T-helper 1 cell treated with Interleukin-12 subunit alpha and Interleukin-12 subunit beta and Interleukin-4 antibody, amounts not matched to agents 30 μg/mL and 1 μg/mL, for 36 hours (primary cell): Measurements from ENCODE around the gene POLR1E.

Experiments used
- H3K27ac Mint-ChIP-seq: one replicate; pipeline ENCODE4 v1.8.0; 2021; ENCODE audit warnings: mild to moderate bottlenecking, mixed read lengths
- H3K27me3 Mint-ChIP-seq: one replicate; pipeline ENCODE4 v1.8.0; 2021; ENCODE audit warnings: low read depth, mixed read lengths
- H3K36me3 Mint-ChIP-seq: one replicate; pipeline ENCODE4 v1.8.0; 2021; ENCODE audit warnings: low read depth, mixed read lengths
- H3K4me1 Mint-ChIP-seq: one replicate; pipeline ENCODE4 v1.8.0; 2021; ENCODE audit warnings: low read depth, mixed read lengths
- H3K4me3 Mint-ChIP-seq: one replicate; pipeline ENCODE4 v1.8.0; 2021; ENCODE audit warnings: mild to moderate bottlenecking, moderate library complexity, mixed read lengths
- H3K9me3 Mint-ChIP-seq: one replicate; pipeline ENCODE4 v1.8.0; 2021; ENCODE audit warnings: mixed read lengths

Gene POLR1E, protein sequence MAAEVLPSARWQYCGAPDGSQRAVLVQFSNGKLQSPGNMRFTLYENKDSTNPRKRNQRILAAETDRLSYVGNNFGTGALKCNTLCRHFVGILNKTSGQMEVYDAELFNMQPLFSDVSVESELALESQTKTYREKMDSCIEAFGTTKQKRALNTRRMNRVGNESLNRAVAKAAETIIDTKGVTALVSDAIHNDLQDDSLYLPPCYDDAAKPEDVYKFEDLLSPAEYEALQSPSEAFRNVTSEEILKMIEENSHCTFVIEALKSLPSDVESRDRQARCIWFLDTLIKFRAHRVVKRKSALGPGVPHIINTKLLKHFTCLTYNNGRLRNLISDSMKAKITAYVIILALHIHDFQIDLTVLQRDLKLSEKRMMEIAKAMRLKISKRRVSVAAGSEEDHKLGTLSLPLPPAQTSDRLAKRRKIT

DNA sequence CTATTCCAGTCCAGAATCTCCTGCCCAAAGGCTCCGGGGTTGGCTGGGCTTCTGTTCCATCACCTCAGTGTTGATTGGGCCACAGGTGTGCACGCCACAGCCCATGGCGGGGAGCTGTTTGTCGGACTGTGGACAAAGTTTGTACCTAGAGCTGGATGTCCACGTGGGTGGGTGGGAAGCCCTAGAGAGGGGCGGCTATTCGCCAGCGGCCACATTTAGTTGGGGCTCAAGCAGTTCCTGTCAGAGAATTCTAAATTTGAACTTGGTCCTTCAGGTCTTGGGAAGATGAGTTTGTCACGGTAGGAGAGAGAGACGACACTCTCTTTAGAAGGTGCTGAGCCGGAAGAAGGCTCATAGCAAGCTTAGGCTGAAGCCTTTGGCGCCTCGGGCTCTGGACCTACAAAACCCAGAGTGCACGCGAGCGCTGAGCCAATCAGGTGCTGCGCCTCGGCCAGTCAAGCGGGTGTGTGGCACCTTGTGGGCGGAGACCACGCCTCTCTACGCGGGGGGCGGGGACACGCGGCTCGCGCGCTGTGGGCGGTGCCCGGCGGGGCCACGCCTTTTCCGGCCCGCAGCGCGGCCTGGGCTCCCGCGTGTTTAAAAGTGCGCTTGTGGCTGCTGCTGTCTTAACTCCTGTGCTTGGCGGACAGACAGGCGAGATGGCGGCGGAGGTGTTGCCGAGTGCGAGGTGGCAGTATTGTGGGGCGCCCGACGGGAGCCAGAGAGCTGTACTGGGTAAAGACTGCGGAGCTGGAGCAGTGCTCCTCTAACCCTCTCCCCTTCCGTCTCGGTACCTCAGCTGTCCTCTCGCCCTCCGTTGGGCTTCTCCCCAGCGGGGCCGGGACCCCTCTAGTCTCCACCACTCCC is at the start of gene POLR1E:
Gene POLR1E, plus strand, starts transcription at position 560 of the 867 bp plus-strand sequence. Its CDS starts 100 bp downstream, at position 660.
- H3K4me3 Mint-ChIP-seq: peak within 1 kb of the TSS; percentile 99
- peaks cover 33% of the 10 kb centered on the region for H3K4me1 Mint-ChIP-seq
- H3K36me3 Mint-ChIP-seq: peaks cover 14% of the 10 kb centered on the region
- H3K27ac Mint-ChIP-seq: peak within 1 kb of the TSS; percentile 97
- H3K27me3 Mint-ChIP-seq: peaks cover 7% of the 10 kb centered on the region
- no peaks in the 10 kb centered on the region for H3K9me3 Mint-ChIP-seq

DNA sequence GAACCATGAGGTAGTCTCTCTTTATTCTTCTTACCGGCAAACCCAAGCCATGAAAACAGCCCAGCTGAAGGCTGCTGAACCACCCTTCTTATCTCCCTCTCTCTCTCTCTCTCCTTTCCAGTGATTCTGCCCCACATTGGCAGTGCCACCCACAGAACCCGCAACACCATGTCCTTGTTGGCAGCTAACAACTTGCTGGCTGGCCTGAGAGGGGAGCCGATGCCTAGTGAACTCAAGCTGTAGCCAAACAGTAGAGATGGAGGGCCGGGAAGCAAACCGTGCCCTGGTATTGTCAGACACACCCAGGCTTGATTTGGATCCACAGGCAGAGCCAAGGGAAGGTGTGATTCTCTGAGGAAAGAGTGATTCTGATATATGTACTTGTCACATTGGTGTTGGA is 49.2 kb upstream of the POLR1E start:
- H3K36me3 Mint-ChIP-seq: peaks cover 24% of the 10 kb centered on the region
- H3K27me3 Mint-ChIP-seq: no peaks in the 10 kb centered on the region
- no peaks in the 10 kb centered on the region for H3K4me1 Mint-ChIP-seq
- H3K4me3 Mint-ChIP-seq: no peak overlapping the region
- H3K9me3 Mint-ChIP-seq: no peaks in the 10 kb centered on the region
- no peak overlapping the region for H3K27ac Mint-ChIP-seq

DNA sequence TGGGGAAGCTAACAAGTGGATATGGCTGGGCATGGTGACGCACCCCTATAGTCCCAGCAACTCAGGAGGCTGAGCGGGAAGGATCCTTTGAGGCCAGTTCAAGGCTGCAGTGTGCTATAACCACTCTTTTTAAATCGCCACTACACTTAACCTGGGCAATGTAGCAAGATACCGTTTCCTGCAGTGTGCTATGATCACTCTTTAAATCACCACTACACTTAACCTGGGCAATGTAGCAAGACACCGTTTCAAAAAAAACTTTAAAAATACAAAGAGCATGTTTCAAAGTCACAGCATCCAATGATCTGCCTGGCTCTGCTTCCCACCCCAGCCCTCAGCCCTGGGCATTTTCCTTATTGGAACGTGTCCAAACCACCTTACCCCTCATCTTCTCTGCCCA is 48.7 kb upstream of the POLR1E start:
- H3K4me1 Mint-ChIP-seq: no peaks in the 10 kb centered on the region
- no peaks in the 10 kb centered on the region for H3K9me3 Mint-ChIP-seq
- H3K27me3 Mint-ChIP-seq: no peaks in the 10 kb centered on the region
- H3K27ac Mint-ChIP-seq: no peak overlapping the region
- H3K36me3 Mint-ChIP-seq: peaks cover 28% of the 10 kb centered on the region
- no peak overlapping the region for H3K4me3 Mint-ChIP-seq

DNA sequence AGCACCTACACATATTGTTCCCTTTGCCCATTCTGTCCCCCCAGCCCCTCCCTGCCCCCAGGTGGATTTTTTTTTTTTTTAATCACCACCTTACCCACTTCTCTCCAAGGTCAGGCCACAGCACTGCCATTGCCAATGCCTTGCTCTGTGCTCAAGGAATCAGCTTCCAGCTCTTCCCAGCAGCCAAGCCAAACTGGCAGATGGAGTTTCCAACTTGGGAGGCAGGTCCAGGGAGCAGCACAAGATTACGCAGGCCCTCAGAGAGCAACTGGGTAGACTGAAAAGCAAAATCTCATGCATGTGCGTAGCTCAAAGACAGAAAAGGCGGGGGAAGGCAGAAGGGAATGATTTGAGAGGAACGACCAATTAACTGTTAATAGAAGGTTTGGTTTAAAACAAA is 48.1 kb upstream of the POLR1E start:
- H3K36me3 Mint-ChIP-seq: peaks cover 32% of the 10 kb centered on the region
- H3K4me3 Mint-ChIP-seq: no peak overlapping the region
- H3K27me3 Mint-ChIP-seq: no peaks in the 10 kb centered on the region
- no peaks in the 10 kb centered on the region for H3K4me1 Mint-ChIP-seq
- no peak overlapping the region for H3K27ac Mint-ChIP-seq
- H3K9me3 Mint-ChIP-seq: no peaks in the 10 kb centered on the region

DNA sequence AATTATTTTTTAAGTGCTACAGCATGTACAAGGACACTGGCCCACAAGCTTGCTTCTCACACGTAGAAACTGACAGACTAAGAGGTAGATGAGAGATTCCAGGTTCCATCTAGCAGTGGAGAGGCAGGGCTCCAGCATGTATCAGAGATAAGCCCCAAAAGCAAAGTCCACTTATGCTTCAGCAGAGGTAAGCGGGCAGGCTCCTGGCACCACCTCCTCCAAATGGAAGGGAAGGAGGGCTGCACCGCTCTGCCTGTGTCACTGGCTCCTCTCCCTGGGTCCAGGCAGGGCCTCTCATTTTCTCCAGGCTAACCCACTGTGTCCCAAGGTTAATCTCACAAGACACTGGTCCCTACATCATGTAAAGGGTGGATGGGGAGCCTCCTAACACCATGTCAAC is 47.4 kb upstream of the POLR1E start:
- H3K4me3 Mint-ChIP-seq: no peak overlapping the region
- H3K27ac Mint-ChIP-seq: no peak overlapping the region
- no peaks in the 10 kb centered on the region for H3K4me1 Mint-ChIP-seq
- H3K27me3 Mint-ChIP-seq: no peaks in the 10 kb centered on the region
- no peaks in the 10 kb centered on the region for H3K9me3 Mint-ChIP-seq
- H3K36me3 Mint-ChIP-seq: peaks cover 32% of the 10 kb centered on the region

DNA sequence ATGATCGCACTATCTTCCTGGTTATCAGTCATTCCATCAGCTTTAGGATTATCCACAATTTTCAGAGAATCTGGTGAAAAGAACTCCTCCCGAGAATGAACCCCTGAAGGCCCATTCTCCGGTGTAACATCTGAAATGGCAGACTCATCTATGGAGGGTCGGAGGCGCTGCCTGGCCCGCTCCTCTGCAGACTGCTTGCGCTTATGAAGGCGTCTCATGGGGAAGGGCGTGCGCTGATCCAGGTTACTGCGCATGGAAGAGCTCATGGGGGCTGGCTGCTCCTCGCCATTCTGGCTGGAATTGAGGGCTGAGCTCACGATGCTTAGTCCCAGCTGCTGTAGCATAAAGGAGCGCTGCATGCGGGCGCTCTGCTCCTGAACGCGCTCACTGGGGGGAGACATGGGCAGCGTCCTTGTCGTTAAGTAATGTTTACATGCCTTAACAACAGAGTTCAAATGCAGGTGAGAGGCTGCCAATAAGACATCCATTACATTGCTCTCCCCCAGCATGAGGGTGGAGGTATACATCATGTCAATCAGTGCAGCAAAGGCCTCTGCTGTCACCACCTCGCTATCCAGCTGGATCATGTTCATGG is 43.9 kb upstream of the POLR1E start:
- Mint-ChIP-seq H3K36me3 (peaks cover 31% of the 10 kb centered on the region), H3K27me3 (no peaks in the 10 kb centered on the region), H3K27ac (no peak overlapping the region), H3K4me1 (no peaks in the 10 kb centered on the region), H3K4me3 (no peak overlapping the region), H3K9me3 (no peaks in the 10 kb centered on the region)

DNA sequence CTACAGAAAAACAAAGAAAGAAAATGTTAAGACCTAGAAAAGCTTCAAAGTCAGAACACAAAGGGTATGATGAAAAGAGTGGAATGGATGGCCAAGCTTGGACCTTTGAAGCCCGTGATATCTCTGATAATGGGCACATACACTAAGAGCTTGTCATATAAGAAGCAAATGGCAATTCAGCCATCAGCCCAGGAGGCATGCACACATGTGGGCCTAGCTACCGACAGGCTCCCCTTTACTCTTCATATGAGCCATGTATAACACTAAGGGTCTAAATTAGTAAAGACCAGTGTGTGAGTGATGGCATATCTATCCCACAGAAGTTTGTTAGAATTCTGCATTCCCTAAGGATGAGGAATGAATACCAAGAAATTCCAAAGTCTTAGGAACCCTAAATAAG is 43.2 kb upstream of the POLR1E start:
- Mint-ChIP-seq H3K4me1 (peaks cover 1% of the 10 kb centered on the region), H3K27me3 (no peaks in the 10 kb centered on the region), H3K4me3 (no peak overlapping the region), H3K36me3 (peaks cover 27% of the 10 kb centered on the region), H3K27ac (no peak overlapping the region), H3K9me3 (no peaks in the 10 kb centered on the region)

DNA sequence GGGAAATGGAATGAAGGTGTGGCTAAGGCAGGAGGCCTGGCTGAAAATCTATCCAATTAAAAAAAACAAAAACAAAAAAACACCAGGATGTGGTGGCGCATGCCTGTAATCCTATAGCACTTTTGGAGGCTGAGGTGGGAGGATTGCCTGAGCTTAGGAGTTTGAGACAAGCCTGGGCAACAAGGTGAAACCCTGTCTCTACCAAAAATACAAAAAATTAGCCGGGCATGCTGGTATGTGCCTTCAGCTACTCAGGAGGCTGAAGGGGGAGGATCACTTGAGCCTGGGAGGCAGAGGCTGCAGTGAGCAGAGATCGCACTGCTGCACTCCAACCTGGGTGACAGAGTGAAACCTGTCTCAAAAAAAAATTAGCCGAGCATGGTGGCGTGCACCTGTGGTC is 42.2 kb upstream of the POLR1E start:
- Mint-ChIP-seq H3K4me1 (peaks cover 2% of the 10 kb centered on the region), H3K9me3 (no peaks in the 10 kb centered on the region), H3K27ac (no peak overlapping the region), H3K36me3 (peaks cover 25% of the 10 kb centered on the region), H3K27me3 (no peaks in the 10 kb centered on the region), H3K4me3 (no peak overlapping the region)

DNA sequence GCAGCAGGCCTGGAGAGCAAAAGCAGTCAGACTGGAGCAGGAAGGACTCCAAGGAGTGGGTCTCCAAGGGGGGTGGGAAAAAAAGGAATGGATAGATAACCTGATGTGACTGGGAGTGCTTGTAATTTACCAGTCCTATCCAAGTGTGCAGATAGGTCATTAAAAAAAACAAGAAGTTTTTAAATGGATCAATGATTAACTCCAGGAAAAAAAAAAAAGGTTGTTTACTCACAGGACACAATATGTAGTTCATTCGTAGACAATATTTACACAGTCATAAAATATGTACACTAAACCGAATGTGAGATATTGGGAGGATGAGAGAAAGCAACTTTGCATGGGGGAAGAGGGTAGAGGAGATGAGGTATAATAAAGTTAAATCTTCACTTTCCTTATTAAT is 40.9 kb upstream of the POLR1E start:
- H3K36me3 Mint-ChIP-seq: peaks cover 22% of the 10 kb centered on the region
- no peak overlapping the region for H3K27ac Mint-ChIP-seq
- H3K4me1 Mint-ChIP-seq: peaks cover 2% of the 10 kb centered on the region
- H3K27me3 Mint-ChIP-seq: no peaks in the 10 kb centered on the region
- no peaks in the 10 kb centered on the region for H3K9me3 Mint-ChIP-seq
- H3K4me3 Mint-ChIP-seq: no peak overlapping the region

DNA sequence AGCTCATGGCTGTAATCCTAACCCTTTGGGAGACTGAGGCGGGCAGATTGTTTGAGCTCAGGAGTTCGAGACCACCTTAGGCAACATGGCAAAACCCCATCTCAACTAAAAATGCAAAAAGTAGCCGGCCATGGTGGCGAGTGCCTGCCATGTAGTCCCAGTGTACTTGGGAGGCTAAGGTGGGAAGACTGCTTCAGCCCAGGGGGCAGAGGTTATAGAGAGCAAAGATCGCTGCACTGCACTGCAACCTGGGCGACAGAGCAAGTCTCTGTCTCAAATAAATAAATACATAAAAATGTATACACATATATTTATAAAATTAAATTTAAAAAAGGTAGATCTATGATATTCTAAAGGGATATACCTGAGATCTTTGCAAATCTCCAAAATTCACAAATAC is 39.9 kb upstream of the POLR1E start:
- Mint-ChIP-seq H3K27ac (no peak overlapping the region), H3K9me3 (no peaks in the 10 kb centered on the region), H3K36me3 (peaks cover 17% of the 10 kb centered on the region), H3K27me3 (no peaks in the 10 kb centered on the region), H3K4me3 (no peak overlapping the region), H3K4me1 (peaks cover 2% of the 10 kb centered on the region)

DNA sequence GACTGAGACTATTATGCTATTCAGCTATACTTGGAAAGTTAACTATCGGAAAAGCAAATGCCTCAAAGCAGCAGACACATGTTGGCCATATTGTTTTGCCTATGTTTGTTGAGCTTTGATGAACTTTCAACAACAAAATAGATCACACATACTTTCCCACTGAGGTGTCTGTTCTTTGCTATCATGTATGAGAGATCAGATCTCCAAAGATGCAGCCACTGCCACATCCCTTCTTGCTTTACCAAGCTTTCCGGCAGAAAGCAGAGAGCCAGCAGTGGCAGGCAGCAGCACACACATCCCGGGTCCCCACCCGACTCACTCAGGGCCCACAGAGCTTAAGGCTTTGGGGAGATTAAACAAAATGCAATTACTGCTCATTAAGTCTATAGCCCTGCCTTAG is 39.3 kb upstream of the POLR1E start:
- Mint-ChIP-seq H3K36me3 (peaks cover 14% of the 10 kb centered on the region), H3K4me3 (no peak overlapping the region), H3K9me3 (no peaks in the 10 kb centered on the region), H3K27ac (no peak overlapping the region), H3K27me3 (no peaks in the 10 kb centered on the region), H3K4me1 (peaks cover 2% of the 10 kb centered on the region)

DNA sequence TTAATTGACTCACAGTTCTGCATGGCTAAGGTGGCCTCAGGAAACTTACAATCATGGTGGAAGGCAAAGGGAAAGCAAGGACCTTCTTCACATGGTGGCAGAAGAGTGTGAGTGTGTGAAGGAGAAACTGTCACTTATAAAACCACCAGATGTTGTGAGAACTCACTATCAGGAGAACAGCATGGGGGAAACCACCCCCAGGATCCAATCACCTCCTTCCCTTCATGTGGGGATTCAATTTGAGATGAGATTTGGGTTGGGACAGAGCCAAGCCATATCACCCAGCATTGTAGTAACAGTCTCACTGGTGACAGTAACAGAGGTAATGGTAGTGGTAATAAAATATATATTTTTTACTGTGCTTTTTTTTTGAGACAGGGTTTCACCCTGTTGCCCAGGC is 38.6 kb upstream of the POLR1E start:
- H3K27me3 Mint-ChIP-seq: no peaks in the 10 kb centered on the region
- H3K27ac Mint-ChIP-seq: no peak overlapping the region
- peaks cover 7% of the 10 kb centered on the region for H3K36me3 Mint-ChIP-seq
- no peak overlapping the region for H3K4me3 Mint-ChIP-seq
- no peaks in the 10 kb centered on the region for H3K9me3 Mint-ChIP-seq
- H3K4me1 Mint-ChIP-seq: peaks cover 9% of the 10 kb centered on the region

DNA sequence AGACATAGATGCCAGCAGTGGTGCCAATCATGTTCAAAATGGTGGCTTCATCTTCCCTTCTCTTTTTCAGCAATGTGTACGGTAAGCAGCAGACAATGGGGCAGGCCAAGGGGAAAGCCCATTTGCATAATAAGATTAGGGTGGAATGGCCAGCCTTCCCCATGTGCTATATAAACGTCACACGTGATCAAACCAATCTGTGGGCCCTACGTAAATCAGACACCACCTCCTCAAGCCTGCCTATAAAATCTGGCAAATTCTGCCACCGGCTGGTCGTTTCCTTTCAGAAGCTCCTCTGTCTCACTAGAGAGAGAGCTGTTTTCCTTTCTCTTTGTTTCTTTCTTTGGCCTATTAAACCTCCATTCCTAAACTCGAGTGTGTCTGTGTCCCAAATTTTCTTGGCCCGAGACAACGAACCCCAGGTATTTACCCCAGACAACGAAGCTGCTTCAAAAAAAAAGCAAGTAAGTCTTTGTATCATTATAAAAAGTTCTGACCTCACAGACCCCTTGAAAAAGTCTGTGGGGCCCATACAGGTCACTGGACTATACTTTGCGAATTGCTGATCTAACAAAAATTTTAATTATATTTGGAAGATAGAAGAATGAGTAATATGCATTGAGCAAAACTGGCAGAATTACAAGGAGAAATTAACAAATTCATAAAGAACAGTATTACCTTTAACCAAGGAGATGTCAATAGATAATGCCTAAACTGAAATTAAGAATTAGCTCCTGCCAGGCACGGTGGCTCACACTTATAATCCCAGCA is 35.7 kb upstream of the POLR1E start:
- Mint-ChIP-seq H3K27ac (no peak overlapping the region), H3K4me1 (peaks cover 11% of the 10 kb centered on the region), H3K9me3 (no peaks in the 10 kb centered on the region), H3K36me3 (peaks cover 3% of the 10 kb centered on the region), H3K4me3 (no peak overlapping the region), H3K27me3 (no peaks in the 10 kb centered on the region)

DNA sequence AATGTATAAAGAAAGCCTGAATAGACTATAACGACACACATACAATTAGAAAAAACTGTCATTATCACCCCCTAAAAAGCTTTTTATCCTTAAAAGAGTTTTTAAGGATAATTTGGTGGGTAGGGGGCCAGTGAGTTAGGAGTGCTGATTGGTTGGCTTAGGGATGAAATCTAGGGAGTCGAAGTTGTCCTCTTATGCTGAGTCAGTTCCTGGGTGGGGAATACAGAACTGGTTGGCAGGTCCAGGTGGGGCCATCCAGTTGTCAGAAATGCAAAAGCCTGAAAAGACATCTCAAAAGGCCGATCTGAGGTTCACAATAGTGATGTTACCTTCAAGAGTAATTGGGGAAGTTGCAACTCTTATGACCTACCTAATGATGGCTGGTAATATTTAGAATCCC is 34.1 kb upstream of the POLR1E start:
- peaks cover 1% of the 10 kb centered on the region for H3K36me3 Mint-ChIP-seq
- no peaks in the 10 kb centered on the region for H3K27me3 Mint-ChIP-seq
- H3K4me1 Mint-ChIP-seq: peaks cover 13% of the 10 kb centered on the region
- no peak overlapping the region for H3K4me3 Mint-ChIP-seq
- H3K27ac Mint-ChIP-seq: no peak overlapping the region
- H3K9me3 Mint-ChIP-seq: no peaks in the 10 kb centered on the region
